Measurements from ENCODE around the gene TTI1.

DNA sequence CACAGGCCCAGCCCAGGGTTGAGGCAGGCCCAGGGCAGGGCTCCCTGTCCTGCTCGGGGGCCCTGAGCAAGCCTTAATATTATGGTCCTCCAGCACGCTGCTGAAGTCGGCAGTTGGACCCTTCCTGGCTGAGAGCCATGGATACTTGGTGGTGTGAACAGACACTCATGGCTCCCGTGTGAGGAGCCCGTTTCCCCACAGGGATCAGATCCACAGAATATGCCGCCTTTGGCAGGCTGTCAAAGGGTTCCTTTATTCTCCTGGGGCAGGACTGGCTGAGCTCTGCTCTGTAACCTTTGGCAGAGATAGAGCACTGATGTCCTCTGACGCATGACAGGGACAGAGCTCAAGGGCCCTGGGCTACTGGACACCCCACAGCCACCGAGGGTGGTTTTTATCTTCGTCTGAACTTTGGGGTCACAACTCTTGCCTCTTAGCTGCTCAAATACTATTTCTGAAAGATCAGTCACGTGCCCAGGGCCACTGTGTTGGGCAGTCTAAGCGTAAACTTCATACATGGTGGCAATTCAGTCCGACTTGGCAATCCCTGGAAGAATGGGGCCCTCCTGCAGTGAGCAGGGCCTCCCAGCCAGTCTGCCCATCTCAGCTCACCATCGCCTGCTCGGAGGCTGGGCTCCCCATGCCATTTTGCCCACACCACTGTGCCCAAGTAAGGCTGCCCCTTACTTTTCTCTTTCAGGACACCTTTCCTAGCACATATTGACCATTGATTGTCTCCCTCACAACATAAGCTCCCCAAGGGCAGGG, 49.1 kb downstream of the TTI1 start:
- TF ChIP-seq, protein P1, sequence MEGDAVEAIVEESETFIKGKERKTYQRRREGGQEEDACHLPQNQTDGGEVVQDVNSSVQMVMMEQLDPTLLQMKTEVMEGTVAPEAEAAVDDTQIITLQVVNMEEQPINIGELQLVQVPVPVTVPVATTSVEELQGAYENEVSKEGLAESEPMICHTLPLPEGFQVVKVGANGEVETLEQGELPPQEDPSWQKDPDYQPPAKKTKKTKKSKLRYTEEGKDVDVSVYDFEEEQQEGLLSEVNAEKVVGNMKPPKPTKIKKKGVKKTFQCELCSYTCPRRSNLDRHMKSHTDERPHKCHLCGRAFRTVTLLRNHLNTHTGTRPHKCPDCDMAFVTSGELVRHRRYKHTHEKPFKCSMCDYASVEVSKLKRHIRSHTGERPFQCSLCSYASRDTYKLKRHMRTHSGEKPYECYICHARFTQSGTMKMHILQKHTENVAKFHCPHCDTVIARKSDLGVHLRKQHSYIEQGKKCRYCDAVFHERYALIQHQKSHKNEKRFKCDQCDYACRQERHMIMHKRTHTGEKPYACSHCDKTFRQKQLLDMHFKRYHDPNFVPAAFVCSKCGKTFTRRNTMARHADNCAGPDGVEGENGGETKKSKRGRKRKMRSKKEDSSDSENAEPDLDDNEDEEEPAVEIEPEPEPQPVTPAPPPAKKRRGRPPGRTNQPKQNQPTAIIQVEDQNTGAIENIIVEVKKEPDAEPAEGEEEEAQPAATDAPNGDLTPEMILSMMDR (IDR thresholded peaks at IDR 0.05), result no peak
- TF ChIP-seq POLR2A (IDR thresholded peaks at IDR 0.05), result no peak

All from prostate gland (tissue), 2 donors.